ENCODE data around the gene ZNF285. TPM values are rescaled to one million over a fixed set of nuclear protein-coding genes. Genes with fewer than 3 reads are reported as not detected.

Gene ZNF285
- 1.6 to 2.3 TPM (median 2.1 TPM) in 5 replicates for total RNA-seq (2022; extraction: Qiagen RNA extraction)

GRCh38 chr19:44401139-44402115 is at the start of gene ZNF285:
ZNF285 (minus strand) TSS chr19:44401608; CDS start chr19:44397213, 4,395 bp downstream.

GRCh38 chr19:44447916-44448674 is 46.7 kb upstream of the ZNF285 start, which contains the start of gene ZNF229:
ZNF229 (minus strand) TSS chr19:44448472; CDS start chr19:44442847, 5,625 bp downstream.

GRCh38 chr19:44356383-44357111 is 44.9 kb downstream of the ZNF285 start, which contains the start of gene ZNF112:
ZNF112 (minus strand) TSS chr19:44356680; CDS start chr19:44340539, 16,141 bp downstream.

Other genes starting within 250 kb of the ZNF285 start
- gene ZNF226, start 236.5 kb downstream of the ZNF285 start, total RNA-seq (2022; extraction: Qiagen RNA extraction), result 17.2 to 21.5 TPM (median 18.9 TPM) in 5 replicates
- gene ZNF227, start 189.1 kb downstream of the ZNF285 start, total RNA-seq (2022; extraction: Qiagen RNA extraction), result 9.7 to 12.9 TPM (median 10.0 TPM) in 5 replicates
- gene ZNF233, start 141.7 kb downstream of the ZNF285 start, total RNA-seq (2022; extraction: Qiagen RNA extraction), result 0.40 to 0.79 TPM (median 0.50 TPM) in 5 replicates
- 2.6 to 3.4 TPM (median 2.8 TPM) in 5 replicates for gene ZNF235, start 96.6 kb downstream of the ZNF285 start, total RNA-seq (2022; extraction: Qiagen RNA extraction)
- gene ZNF112, start 44.9 kb downstream of the ZNF285 start, total RNA-seq (2022; extraction: Qiagen RNA extraction), result 1.6 to 2.3 TPM (median 1.8 TPM) in 5 replicates
- 2.3 to 3.2 TPM (median 2.3 TPM) in 5 replicates for gene ZNF229, start 46.9 kb upstream of the ZNF285 start, total RNA-seq (2022; extraction: Qiagen RNA extraction)
- 7.3 to 9.2 TPM (median 7.5 TPM) in 5 replicates for gene ZNF180, start 98.9 kb upstream of the ZNF285 start, total RNA-seq (2022; extraction: Qiagen RNA extraction)
- gene CEACAM20, start 128.1 kb upstream of the ZNF285 start, total RNA-seq (2022; extraction: Qiagen RNA extraction), result 0.03 to 0.05 TPM (median 0.05 TPM) in 3 of 5 replicates, not detected in the others
- gene IGSF23, start 212.0 kb upstream of the ZNF285 start, total RNA-seq (2022; extraction: Qiagen RNA extraction), result 0.36 to 0.67 TPM (median 0.42 TPM) in 5 replicates
- 107 to 123 TPM (median 118 TPM) in 5 replicates for gene PVR, start 242.3 kb upstream of the ZNF285 start, total RNA-seq (2022; extraction: Qiagen RNA extraction)

Measured in A549 treated with AZD2906 at 1 μM for 4 hours (cell line).